Measurements from ENCODE around the gene ARAP2. TPM values are rescaled to one million over a fixed set of nuclear protein-coding genes. Genes with fewer than 3 reads are reported as not detected.

ARAP2 gene
- total and polyA plus RNA-seq, 7 donors: 3.6 to 22.9 (median 16.9) TPM

DNA sequence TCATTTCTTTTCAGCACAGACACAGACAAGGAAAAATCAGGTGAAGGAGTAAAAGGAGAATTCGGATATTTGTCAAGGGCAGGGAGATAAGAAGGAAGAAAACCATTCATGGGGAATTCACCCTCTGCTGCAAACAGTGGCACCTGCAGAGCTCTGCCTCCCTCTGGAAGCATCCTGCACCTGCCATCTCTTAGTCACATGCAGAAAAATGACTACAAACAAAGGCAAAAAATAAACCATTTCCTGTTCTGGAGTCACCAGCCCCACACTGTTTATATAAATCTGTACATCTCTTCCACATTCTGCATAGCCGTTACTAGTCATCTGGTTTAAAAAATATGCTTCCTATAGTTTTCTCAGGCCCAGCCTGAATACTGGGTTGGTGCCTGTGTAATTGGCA, 205.3 kb downstream of the ARAP2 start:
- DNase-seq: no peak
- no peak overlapping the region for H3K4me3 ChIP-seq
- TF ChIP-seq, protein P1, sequence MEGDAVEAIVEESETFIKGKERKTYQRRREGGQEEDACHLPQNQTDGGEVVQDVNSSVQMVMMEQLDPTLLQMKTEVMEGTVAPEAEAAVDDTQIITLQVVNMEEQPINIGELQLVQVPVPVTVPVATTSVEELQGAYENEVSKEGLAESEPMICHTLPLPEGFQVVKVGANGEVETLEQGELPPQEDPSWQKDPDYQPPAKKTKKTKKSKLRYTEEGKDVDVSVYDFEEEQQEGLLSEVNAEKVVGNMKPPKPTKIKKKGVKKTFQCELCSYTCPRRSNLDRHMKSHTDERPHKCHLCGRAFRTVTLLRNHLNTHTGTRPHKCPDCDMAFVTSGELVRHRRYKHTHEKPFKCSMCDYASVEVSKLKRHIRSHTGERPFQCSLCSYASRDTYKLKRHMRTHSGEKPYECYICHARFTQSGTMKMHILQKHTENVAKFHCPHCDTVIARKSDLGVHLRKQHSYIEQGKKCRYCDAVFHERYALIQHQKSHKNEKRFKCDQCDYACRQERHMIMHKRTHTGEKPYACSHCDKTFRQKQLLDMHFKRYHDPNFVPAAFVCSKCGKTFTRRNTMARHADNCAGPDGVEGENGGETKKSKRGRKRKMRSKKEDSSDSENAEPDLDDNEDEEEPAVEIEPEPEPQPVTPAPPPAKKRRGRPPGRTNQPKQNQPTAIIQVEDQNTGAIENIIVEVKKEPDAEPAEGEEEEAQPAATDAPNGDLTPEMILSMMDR (IDR thresholded peaks at IDR 0.05): no peak
- TF ChIP-seq POLR2A (IDR thresholded peaks at IDR 0.05) (no peak), POLR2AphosphoS5 (IDR thresholded peaks at IDR 0.05) (no peak), EP300 (IDR thresholded peaks at IDR 0.05) (no peak)
- intact Hi-C loops (cut with DNase I): no loop called here
- no peak overlapping the region for H3K27ac ChIP-seq
- H3K4me1 ChIP-seq: no peaks in the 10 kb centered on the region
- WGBS, 2 donors: 25 to 41% methylated on average over 2 of the region's 2 CpGs
- H3K9me3 ChIP-seq: no peaks in the 10 kb centered on the region
- no peaks in the 10 kb centered on the region for H3K27me3 ChIP-seq
- no peaks in the 10 kb centered on the region for H3K36me3 ChIP-seq

DNA sequence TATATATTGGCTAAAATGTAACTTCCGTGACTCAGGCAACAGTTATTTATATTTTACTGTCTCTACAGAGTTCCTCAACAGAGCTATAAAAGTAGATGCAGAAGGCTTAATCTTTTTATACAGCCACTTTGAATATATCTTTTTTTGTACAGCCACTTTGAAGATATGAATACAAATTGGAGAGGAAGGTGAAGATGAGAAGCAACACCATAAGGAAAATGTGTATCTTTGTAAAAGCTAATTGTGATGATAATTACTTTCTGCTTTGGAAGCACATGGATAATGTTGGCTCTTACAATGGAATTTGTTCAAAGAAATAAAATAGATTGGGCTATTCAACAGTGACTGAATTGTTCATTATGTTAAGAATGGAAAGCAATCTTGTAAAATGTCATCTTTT, 205.8 kb downstream of the ARAP2 start:
- TF ChIP-seq EP300 (IDR thresholded peaks at IDR 0.05) (no peak), POLR2AphosphoS5 (IDR thresholded peaks at IDR 0.05) (no peak), POLR2A (IDR thresholded peaks at IDR 0.05) (no peak)
- TF ChIP-seq, protein P1 (IDR thresholded peaks at IDR 0.05): no peak
- no peak overlapping the region for H3K27ac ChIP-seq
- no peaks in the 10 kb centered on the region for H3K9me3 ChIP-seq

DNA sequence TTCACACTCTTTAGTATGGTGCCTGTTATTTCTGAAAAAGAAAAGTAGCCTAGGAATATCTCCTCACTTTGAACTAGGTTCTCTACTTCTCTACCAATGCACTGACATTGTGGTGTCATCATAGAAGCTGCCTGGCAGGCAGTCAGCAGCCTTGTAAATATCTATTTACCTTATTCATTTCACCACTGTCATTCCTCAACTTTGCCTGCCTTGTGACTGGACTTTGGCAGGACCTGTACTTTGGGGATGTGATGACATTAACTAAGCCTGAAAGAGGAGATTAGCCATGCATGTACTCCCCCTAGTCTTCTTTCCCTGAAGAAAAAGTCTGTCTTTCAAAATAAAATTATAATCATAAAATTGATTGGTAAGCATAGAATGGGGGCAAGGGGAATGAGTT, 207.2 kb downstream of the ARAP2 start:
- no peaks in the 10 kb centered on the region for H3K36me3 ChIP-seq
- H3K27me3 ChIP-seq: no peaks in the 10 kb centered on the region
- no peaks in the 10 kb centered on the region for H3K9me3 ChIP-seq
- intact Hi-C loops (cut with DNase I): no loop called here
- no peak overlapping the region for H3K4me3 ChIP-seq
- H3K27ac ChIP-seq: no peak overlapping the region
- no peaks in the 10 kb centered on the region for H3K4me1 ChIP-seq
- DNase-seq: no peak
- TF ChIP-seq POLR2AphosphoS5 (IDR thresholded peaks at IDR 0.05) (no peak), POLR2A (IDR thresholded peaks at IDR 0.05) (no peak), EP300 (IDR thresholded peaks at IDR 0.05) (no peak)
- TF ChIP-seq, protein P1 (IDR thresholded peaks at IDR 0.05): no peak

More for the DNA sequence above, 205.8 kb downstream of the ARAP2 start:
- no peak overlapping the region for H3K4me3 ChIP-seq
- H3K36me3 ChIP-seq: no peaks in the 10 kb centered on the region
- intact Hi-C loops (cut with DNase I): no loop called here
- no peak for DNase-seq
- WGBS, 2 donors: 22 to 76% methylated on average over 1 of the region's 1 CpG
- H3K4me1 ChIP-seq: no peaks in the 10 kb centered on the region
- H3K27me3 ChIP-seq: no peaks in the 10 kb centered on the region

DNA sequence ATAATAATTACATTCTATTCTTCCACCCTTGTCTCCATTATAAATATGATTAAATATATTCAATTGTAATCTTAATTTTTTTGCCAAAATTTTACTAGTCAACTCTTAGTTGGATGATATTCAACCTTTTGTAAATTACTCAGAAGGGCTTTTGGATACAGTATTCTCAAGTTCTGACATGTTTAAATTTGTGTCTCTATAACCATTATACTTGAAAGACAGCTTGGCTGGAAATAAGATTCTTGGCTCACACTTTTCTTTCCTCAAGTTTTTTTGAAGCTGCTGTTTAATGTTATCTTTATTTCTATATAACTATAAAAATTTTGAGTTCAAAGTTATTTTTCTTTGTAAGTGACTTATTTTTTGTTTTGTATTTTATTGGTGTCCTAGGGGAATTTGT, 214.4 kb downstream of the ARAP2 start:
- intact Hi-C loops (cut with DNase I): no loop called here
- H3K9me3 ChIP-seq: no peaks in the 10 kb centered on the region
- H3K27me3 ChIP-seq: no peaks in the 10 kb centered on the region
- H3K4me1 ChIP-seq: no peaks in the 10 kb centered on the region
- H3K4me3 ChIP-seq: no peak overlapping the region
- no peak for TF ChIP-seq EP300 (IDR thresholded peaks at IDR 0.05)
- TF ChIP-seq, protein P1 (IDR thresholded peaks at IDR 0.05): no peak
- no peak for TF ChIP-seq POLR2A (IDR thresholded peaks at IDR 0.05)
- no peak for TF ChIP-seq POLR2AphosphoS5 (IDR thresholded peaks at IDR 0.05)
- no peak overlapping the region for H3K27ac ChIP-seq
- no peaks in the 10 kb centered on the region for H3K36me3 ChIP-seq
- no peak for DNase-seq

DNA sequence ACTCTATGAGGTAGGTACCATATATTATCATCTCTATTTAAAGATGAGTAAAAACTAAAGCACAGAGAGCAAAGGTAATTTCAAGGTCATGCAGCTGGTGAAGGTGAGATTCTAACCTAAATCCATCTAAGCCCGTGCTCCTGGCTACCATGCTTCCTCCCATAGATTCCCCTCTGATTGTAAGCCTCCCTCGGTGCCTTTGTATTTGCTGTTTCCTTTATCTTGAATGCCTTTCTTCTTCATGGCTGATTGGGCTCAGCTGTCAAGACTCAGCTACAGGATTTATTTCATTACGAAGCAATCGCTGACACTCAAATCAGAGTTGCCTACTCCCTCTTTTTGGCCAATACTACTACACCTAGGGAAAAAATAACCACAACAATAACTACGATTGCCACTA, 217.1 kb downstream of the ARAP2 start:
- H3K9me3 ChIP-seq: no peaks in the 10 kb centered on the region
- intact Hi-C loops (cut with DNase I): no loop called here
- no peak overlapping the region for H3K27ac ChIP-seq
- DNase-seq: no peak
- TF ChIP-seq POLR2AphosphoS5 (IDR thresholded peaks at IDR 0.05): no peak
- no peak for TF ChIP-seq EP300 (IDR thresholded peaks at IDR 0.05)
- no peak for TF ChIP-seq POLR2A (IDR thresholded peaks at IDR 0.05)
- TF ChIP-seq, protein P1 (IDR thresholded peaks at IDR 0.05): no peak
- H3K27me3 ChIP-seq: no peaks in the 10 kb centered on the region
- no peak overlapping the region for H3K4me3 ChIP-seq
- 81 to 88% methylated on average over 5 of the region's 5 CpGs for WGBS, 2 donors
- H3K4me1 ChIP-seq: no peaks in the 10 kb centered on the region
- H3K36me3 ChIP-seq: no peaks in the 10 kb centered on the region
